Fibroblast of mammary gland (primary cell): Measurements from ENCODE around the gene KLF1.

ENCODE experiments used
- DNase-seq: peaks from one replicate; pipeline ENCODE4 v3.0.0-alpha.2; 2010; ENCODE audit warnings: low read depth
- H3K4me3 ChIP-seq: 2 replicates; pipeline ENCODE4 v1.5.1; 2011; ENCODE audit warnings: low read depth, mild to moderate bottlenecking, low read length, moderate library complexity; ENCODE audit not compliant: control insufficient read depth
- TF ChIP-seq, protein P1 (sequence below): conservative IDR thresholded peaks from 2 replicates; pipeline ENCODE4 v1.5.1; 2011; ENCODE audit warnings: low read depth, low read length, inconsistent platforms; ENCODE audit not compliant: control insufficient read depth, insufficient read depth

Gene KLF1

DNA sequence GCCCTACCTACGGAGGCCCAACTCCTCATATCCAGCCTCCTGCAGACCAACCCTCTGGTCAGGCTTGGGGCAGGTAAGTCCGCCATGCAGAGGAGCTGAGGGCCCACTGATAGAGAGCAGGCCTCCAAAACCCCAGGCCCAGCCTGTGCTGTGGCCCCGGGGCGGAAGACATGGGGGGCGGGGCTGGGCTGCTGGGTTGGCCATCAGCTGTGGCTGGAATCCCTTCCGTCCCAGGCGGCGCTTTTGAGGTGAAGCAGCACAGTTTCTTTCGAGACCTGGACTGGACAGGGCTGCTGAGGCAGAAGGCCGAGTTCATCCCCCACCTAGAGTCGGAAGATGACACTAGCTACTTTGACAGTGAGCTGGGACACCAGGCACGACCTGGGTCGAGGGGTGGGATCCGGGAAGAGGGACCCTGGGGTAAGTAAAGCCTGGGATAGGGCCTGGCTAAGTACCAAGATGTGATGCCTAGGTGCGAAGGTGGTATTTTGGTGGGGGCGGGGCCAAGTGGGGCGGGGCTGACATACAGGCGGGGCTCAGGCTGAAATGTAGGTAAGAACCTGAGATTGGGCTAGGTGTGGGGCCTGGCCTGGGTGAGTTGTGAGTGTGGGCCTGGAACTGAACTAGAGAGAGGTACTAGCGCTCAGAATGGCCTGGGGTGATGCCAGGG is 21.1 kb downstream of the KLF1 start:
- TF ChIP-seq, protein P1, sequence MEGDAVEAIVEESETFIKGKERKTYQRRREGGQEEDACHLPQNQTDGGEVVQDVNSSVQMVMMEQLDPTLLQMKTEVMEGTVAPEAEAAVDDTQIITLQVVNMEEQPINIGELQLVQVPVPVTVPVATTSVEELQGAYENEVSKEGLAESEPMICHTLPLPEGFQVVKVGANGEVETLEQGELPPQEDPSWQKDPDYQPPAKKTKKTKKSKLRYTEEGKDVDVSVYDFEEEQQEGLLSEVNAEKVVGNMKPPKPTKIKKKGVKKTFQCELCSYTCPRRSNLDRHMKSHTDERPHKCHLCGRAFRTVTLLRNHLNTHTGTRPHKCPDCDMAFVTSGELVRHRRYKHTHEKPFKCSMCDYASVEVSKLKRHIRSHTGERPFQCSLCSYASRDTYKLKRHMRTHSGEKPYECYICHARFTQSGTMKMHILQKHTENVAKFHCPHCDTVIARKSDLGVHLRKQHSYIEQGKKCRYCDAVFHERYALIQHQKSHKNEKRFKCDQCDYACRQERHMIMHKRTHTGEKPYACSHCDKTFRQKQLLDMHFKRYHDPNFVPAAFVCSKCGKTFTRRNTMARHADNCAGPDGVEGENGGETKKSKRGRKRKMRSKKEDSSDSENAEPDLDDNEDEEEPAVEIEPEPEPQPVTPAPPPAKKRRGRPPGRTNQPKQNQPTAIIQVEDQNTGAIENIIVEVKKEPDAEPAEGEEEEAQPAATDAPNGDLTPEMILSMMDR, result no peak
- no peak overlapping the region for H3K4me3 ChIP-seq
- no peak for DNase-seq

DNA sequence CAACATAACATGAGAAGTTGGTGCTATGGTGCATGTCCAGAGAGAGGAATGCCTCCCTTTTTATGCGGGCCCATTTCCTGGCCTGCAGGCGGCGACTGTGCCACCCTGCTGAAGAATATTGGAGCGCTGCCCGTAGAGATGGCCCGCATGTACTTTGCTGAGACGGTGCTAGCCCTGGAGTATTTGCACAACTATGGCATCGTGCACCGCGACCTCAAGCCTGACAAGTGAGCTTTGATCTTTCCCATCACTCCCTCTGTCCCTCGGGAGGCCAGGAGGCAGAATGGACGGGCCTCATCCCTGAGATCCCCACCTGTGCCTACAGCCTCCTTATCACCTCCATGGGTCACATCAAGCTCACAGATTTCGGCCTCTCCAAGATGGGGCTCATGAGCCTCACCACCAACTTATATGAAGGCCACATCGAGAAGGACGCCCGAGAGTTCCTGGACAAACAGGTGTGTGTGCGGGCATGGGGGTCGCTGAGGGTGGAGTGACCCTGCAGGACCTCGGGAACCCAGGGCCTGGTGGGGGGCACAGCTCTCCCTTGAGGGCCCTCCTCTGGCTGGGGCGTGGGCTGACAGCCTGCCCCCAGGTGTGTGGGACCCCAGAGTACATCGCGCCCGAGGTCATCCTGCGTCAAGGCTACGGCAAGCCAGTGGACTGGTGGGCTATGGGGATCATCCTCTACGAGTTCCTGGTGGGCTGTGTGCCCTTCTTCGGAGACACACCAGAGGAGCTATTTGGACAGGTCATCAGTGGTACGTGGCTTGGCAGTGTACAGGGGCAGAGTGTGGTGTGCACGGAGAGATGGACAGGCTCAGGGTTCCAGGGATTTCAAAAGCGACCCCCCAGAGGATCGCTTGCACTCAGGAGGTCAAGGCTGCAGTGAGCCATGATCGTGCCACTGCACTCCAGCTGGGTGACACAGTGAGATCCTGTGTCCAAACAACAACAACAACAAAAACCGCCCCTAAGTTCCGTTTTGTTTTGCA is 22.0 kb downstream of the KLF1 start:
- H3K4me3 ChIP-seq, result no peak overlapping the region
- no peak for DNase-seq
- TF ChIP-seq, protein P1, result no peak

DNA sequence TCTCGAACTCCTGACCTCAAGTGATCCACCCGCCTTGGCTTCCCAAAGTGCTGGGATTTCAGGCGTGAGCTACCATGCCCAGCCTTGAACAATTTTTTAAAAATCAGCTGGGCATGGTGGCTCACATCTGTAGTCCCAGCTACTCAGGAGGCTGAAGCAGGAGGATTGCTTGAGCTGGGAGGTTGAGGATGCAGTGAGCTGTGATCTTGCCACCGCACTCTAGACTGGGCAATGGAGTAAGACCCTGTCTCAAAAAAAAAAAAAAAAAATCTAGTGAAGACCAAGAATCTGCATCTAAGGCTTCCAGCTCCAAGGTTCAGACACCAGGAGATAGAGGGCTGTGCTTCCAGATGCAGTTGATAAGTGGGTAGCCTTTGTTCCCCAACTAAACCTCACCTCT is 22.9 kb downstream of the KLF1 start:
- DNase-seq, result no peak
- H3K4me3 ChIP-seq, result no peak overlapping the region
- TF ChIP-seq, protein P1, result no peak

DNA sequence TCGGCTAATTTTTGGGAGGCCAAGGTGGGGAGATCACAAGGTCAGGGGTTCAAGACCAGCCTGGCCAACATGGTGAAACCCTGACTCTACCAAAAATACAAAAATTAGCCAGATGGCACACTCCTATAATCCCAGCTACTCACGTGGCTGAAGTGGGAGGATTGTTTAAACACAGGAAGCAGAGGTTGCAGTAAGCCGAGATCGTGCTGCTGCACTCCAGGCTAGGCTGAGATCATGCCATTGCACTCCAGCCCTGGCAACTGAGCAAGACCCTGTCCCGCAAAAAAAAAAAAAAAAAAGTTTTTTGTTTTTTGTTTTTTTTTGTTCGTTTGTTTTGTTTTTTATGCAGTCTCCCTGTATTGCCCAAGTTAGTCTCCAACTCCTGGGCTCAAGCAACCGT is 27.5 kb downstream of the KLF1 start:
- no peak for DNase-seq
- H3K4me3 ChIP-seq, result no peak overlapping the region
- TF ChIP-seq, protein P1, result no peak

DNA sequence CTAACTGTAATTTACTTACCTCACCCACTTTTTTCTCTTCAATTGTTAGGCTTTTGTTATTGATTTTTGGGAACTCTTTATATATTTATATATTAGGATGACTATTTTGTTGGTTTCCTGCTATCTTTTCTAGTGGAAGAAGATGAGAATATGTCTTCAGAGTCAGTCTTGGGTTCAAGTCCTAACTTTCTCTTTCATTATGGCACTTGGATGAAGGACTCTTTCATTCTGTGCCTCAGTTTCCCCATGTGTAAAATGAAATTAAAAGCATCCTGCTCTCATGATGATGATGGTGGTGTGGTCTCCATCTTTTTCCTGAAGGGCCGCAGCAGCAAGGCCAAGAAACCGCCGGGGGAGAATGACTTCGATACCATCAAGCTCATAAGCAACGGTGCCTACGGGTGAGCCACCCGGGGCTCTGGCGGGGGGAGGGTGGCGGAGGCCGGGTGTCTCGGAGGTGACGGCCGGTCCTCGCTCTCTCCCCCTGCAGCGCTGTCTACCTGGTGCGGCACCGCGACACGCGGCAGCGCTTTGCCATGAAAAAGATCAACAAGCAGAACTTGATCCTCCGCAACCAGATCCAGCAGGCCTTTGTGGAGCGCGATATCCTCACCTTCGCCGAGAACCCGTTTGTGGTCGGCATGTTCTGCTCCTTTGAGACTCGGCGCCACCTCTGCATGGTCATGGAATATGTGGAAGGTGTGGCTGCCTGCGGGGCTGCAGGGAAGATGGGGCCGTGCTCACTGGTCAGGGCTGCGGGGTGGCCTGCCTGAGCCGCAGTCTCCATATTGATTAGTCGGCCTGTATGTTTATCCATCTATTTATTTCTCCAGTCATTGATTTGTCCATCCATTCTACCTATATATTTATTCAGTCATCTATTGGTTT is 28.7 kb downstream of the KLF1 start:
- DNase-seq, result no peak
- TF ChIP-seq, protein P1, result no peak
- H3K4me3 ChIP-seq, result no peak overlapping the region

DNA sequence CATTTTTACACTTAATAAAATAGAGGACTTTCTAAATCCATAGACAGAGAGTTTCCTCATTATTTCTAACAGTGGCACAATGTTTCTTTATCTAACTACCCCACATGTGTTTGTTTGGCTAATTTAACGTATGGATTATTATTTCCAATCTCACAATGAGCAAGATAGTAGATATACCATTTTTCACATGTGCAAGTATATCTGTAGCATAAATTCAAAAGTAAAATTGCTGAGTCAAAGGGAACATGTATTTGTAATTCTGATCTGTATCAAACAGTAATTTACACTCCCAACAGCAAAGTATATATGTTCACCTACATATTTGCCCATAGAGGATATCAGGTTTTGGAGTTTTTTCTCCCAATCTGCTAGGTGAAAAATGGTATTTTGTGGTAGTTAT is 30.3 kb downstream of the KLF1 start:
- TF ChIP-seq, protein P1, result no peak
- no peak for DNase-seq

More for the DNA sequence above, 30.3 kb downstream of the KLF1 start:
- H3K4me3 ChIP-seq, result no peak overlapping the region
